Superior temporal gyrus (tissue), 1 donor: ENCODE results near the gene SSR3.

Experiments used
- DNase-seq: peaks from one replicate; pipeline ENCODE4 v3.0.0-alpha.2; 2016; ENCODE audit errors: extremely low spot score

SSR3 gene

GRCh38 chr3:156536524-156537316 is 18.2 kb downstream of the SSR3 start:
- no peak for DNase-seq

GRCh38 chr3:156535798-156536197 is 19.1 kb downstream of the SSR3 start:
- DNase-seq = no peak

GRCh38 chr3:156535162-156535627 is 19.7 kb downstream of the SSR3 start:
- DNase-seq = peak; percentile 82

GRCh38 chr3:156533205-156533604 is 21.7 kb downstream of the SSR3 start:
- DNase-seq = no peak

GRCh38 chr3:156532730-156533129 is 22.2 kb downstream of the SSR3 start:
- no peak for DNase-seq

- DNase-seq = no peak
These were observed 23.9 kb downstream of the SSR3 start for GRCh38 chr3:156530980-156531379.

GRCh38 chr3:156527060-156527459 is 27.9 kb downstream of the SSR3 start:
- no peak for DNase-seq

DNA sequence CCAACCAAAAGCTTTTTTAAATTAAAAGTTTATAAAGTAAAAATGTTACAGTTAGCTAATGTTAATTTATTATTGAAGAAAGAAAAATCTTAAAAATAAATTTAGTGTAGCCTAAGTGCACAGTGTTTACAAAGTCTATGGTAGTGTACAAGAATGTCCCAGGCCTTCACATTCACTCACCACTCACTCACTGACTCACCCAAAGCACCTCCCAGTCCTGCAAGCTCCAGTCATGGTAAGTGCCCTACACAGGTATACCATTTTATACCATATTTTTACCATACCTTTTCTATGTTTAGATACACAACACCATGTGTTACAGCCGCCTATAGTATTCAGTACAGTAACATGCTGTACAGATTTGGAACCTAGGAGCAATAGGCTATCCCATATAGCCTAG is 29.1 kb downstream of the SSR3 start:
- no peak for DNase-seq

GRCh38 chr3:156522673-156523072 is 32.2 kb downstream of the SSR3 start:
- DNase-seq = no peak

GRCh38 chr3:156519758-156520162 is 35.2 kb downstream of the SSR3 start:
- DNase-seq = no peak

DNA sequence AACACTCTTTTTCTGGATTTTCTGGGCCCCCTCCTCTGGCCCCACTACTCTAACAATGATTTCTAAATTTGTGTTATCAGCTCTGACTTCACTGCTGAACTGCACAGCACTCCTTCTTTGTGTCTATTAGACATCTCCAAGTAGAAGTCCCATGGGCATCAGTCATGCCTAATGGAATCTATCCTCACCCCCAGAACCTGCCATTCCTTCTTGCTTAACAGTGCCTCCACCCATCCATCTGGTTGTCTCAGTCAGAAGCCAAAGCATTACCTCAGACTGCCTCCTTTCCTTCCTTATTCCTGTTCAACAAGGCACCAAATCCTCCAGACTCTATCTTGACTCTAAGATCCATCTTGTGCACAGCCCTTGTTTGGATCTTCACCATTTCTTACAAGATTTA is 36.2 kb downstream of the SSR3 start:
- DNase-seq = no peak

DNA sequence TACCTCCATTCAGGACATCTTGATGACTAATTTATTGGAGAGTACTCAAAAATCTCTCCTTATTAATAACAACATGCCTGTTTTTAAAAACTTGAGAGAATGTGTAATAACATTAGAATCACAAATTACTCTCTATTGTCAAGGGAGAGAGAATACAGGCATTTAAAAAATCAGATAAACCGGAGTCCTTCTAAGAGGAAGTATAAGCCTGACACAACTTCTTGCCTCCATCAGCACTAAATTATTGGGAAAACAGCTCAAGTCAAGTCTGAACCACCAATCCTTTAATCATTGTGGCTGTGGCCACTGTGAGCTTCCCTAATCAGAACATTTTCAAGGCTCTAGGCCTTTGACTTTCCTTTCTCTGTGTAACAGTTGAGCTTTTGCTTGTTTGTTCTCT is 38.0 kb downstream of the SSR3 start:
- DNase-seq = no peak

GRCh38 chr3:156516284-156516683 is 38.6 kb downstream of the SSR3 start:
- no peak for DNase-seq

DNA sequence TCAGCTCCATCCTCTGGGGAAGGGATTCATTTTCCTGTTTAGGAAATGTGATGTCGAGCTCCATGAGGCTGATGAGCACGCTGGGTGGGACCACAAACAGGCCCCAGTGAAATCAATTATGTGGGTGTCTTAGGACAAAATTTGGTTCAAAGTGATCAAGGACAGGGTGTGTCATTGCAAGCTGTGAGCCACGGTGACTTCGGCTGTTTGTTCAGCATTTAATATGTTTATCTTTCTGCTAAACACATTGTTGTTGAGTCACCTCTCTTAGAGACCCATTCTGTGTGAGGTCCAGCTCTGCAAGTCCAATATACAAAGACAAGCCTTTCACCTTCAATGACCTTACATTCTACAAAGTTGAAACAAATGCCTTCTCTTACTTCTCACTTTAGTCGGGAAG is 41.3 kb downstream of the SSR3 start:
- no peak for DNase-seq

- DNase-seq = no peak
These were observed 42.8 kb downstream of the SSR3 start for GRCh38 chr3:156511987-156512677.

- DNase-seq = peak; percentile 97
These were observed 45.4 kb downstream of the SSR3 start for GRCh38 chr3:156509189-156510174.

DNA sequence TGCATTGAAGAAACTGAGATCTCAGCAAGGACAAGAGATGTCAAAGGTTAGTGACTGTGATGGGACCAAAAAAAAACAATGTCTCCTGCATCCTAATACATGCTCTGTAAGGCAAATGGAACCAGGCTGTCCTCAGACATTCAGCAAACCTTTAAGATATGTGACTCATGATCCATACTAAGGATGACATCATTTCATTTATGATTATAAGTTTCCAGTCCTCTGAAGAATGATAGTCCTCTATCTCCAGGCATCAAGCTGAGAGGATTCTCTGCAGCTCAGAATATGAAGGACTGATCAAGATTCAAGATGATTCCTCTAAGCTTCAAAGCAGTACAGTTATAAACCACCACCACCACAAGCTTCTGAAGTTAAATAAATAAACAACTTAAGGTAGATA is 47.6 kb downstream of the SSR3 start:
- no peak for DNase-seq

- no peak for DNase-seq
These were observed 56.6 kb downstream of the SSR3 start for GRCh38 chr3:156498307-156498706.

- DNase-seq = no peak
These were observed 57.6 kb downstream of the SSR3 start for GRCh38 chr3:156497326-156497725.

DNA sequence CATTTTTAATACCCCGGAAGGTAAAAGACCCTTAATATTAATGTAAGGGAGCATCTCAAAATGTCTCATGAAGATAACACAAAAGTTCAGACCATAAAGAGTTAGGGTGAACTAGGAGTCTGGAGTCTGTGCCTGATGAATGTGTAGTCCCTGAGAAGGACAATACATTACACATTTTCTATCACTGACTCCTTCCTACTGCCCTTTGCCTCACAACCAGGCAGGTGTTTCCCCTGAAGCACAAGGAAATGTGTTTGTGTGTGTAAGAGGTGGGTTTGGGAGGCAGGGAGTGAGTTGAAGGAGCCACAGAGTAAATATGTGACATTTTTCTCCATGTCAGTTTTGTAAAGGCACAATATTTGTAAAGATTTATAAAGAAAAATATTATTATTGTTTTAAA is 59.1 kb downstream of the SSR3 start:
- no peak for DNase-seq

DNA sequence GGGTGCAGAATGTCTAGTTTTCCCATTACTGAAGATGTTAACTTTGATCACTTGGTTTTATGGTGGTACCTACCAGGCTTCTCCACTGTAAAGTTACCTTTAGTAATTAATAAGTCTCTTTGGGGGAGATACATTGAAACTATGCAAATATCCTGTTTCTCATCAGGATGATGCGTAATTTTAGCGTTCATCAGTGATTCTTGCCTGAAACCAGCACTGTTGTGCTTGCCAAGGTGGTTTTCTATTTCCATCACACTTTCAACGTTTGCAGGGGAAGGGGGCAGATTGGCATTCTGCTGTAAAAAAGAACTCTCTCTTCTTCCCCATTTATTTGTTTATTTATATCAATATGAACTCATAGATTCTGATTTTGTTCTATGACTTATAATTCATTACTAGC is 61.0 kb downstream of the SSR3 start:
- no peak for DNase-seq

DNA sequence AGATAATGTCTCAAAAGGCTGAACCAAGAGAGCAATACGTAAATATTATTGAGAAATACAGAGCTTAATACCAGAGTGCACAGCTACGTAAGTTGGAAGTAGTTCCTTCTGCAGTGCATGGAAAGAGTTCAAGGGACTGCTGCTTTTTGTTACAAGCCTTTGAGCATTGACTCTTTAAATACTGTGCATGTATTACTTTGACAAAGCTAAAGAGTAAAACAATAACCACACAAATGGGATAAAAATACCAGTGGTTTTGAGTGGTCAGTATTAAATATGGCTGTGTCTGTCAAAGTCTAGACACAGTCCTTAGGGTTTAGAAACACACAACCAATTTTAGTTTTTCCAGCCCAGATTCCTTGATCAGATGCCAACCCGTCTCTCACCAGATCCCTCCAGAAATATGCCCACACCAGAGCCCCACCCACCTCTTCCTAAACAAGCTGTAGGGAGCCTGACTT is 62.1 kb downstream of the SSR3 start:
- DNase-seq = no peak
